Hepatocyte (in vitro differentiated cells): ENCODE data around the gene SMTN. TPM values are rescaled to one million over a fixed set of nuclear protein-coding genes. Genes with fewer than 3 reads are reported as not detected.

Experiments
- DNase-seq: peaks from one replicate; pipeline ENCODE4 v3.0.0-alpha.2; 2016; ENCODE audit warnings: low spot score
- H2AFZ ChIP-seq: fragments of 200-600 bp; sonication (generic); 2 replicates; pipeline ENCODE4 v1.6.0; 2016; ENCODE audit warnings: antibody characterized with exemption, mild to moderate bottlenecking
- H3K27ac ChIP-seq: fragments of 200-600 bp; sonication (generic); 2 replicates; pipeline ENCODE4 v1.5.1; 2016; ENCODE audit warnings: mild to moderate bottlenecking
- H3K27me3 ChIP-seq: fragments of 200-600 bp; sonication (generic); 2 replicates; pipeline ENCODE4 v1.6.1; 2016
- H3K36me3 ChIP-seq: fragments of 200-600 bp; sonication (generic); replicated peaks from 2 replicates; pipeline ENCODE4 v1.5.1; 2016; ENCODE audit warnings: low read depth; ENCODE audit not compliant: insufficient read depth
- H3K4me1 ChIP-seq: fragments of 200-600 bp; sonication (generic); 2 replicates; pipeline ENCODE4 v1.5.1; 2016; ENCODE audit warnings: mild to moderate bottlenecking, moderate library complexity; ENCODE audit not compliant: insufficient read depth
- H3K4me2 ChIP-seq: fragments of 200-600 bp; sonication (generic); 2 replicates; pipeline ENCODE4 v1.6.0; 2016
- H3K4me3 ChIP-seq: fragments of 200-600 bp; sonication (generic); 2 replicates; pipeline ENCODE4 v1.5.1; 2016; ENCODE audit warnings: mild to moderate bottlenecking
- H3K79me2 ChIP-seq: fragments of 200-600 bp; sonication (generic); 2 replicates; pipeline ENCODE4 v1.6.0; 2017; ENCODE audit warnings: mild to moderate bottlenecking
- H3K9me2 ChIP-seq: fragments of 200-600 bp; sonication (generic); replicated peaks from 2 replicates; pipeline ENCODE4 v1.6.0; 2017; ENCODE audit warnings: mild to moderate bottlenecking; ENCODE audit not compliant: insufficient read depth
- H3K9me3 ChIP-seq: fragments of 200-600 bp; sonication (generic); 2 replicates; pipeline ENCODE4 v1.5.1; 2016; ENCODE audit warnings: low read depth, mild to moderate bottlenecking
- H4K20me1 ChIP-seq: fragments of 200-600 bp; sonication (generic); 2 replicates; pipeline ENCODE4 v1.6.0; 2016; ENCODE audit warnings: mild to moderate bottlenecking; ENCODE audit not compliant: insufficient read depth, poor library complexity, severe bottlenecking
- EZH2 ChIP-seq: fragments of 200-600 bp; sonication (generic); IDR thresholded peaks from 2 replicates; pipeline ENCODE4 v1.6.1; 2016; ENCODE audit warnings: antibody characterized with exemption, mild to moderate bottlenecking, borderline replicate concordance
- EZH2phosphoT487 ChIP-seq: fragments of 200-600 bp; sonication (generic); IDR thresholded peaks from one replicate; pipeline ENCODE4 v1.6.1; 2018; ENCODE audit warnings: antibody characterized with exemption, mild to moderate bottlenecking, low read depth, moderate library complexity; ENCODE audit not compliant: unreplicated experiment, severe bottlenecking
- WGBS: methylation state at CpG from one replicate; pipeline ENCODE4 v1.1.6; 2016; ENCODE audit warnings: low lambda C conversion rate; ENCODE audit errors: missing lambda C conversion rate; 5-methylcytosine and 5-hydroxymethylcytosine counted together
- polyA plus RNA-seq: library from polyadenylated mRNA; unstranded; fragments of >200 nt; fragmentation: Nextera tagmentation; extraction: Ambion mirVana; gene quantifications from 2 replicates; pipeline ENCODE4 v1.2.1, GENCODE V29; 2016
- total RNA-seq: library from RNA; depleted of rRNA; stranded (reverse); fragments of >200 nt; gene quantifications from 2 replicates; pipeline ENCODE4 v1.2.3, GENCODE V29; 2014
- TF ChIP-seq, protein P1 (sequence below): fragments of 200-600 bp; sonication (generic); IDR thresholded peaks from 2 replicates; pipeline ENCODE4 v1.5.1; 2016; ENCODE audit warnings: antibody characterized with exemption, mild to moderate bottlenecking; ENCODE audit not compliant: poor library complexity

Gene SMTN
- total and polyA plus RNA-seq, 2 experiments from 2014 or later, result 64.7 to 88.7 TPM

DNA sequence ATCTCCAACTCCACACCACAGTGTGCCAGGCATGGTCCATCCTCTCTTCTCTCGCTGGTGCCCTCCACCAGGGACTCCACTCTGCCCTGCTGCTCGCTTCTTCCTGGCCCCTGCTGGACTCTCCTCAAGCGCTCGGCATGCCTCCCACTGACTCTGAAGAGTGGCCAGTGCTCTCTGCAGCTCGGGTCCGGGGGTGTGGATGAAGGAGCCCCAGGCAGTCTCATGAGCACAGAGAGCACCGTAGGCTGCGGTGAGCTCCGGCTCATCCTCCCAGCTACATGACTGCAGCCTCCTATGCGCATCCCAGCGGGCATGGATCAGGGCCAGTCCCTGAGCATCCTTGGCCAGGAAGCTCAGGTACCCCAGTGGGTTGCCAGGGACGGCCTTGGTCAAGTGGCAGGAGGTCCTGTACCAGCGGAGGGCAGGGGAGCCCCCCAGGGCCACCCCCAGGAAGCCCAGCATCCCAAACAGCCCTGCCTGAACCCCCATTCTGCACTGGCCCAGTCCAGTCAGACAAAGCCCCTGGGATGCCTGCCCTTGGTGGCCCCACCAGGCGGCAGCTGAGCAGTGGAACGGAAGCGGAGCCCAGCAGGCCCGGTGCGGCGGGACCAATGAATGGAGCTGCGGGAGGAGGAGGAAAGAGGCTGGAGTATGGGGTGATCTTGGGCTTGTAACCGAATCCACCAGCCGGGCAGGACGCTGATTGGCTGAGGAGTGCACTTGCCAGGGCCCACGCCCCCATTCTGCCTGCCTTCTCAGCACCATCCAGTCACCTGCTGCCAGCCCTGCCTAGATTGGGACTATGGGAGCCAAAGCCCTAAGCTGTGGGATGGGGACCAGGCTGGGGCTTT is 59.0 kb downstream of the SMTN start, which contains the start of gene PLA2G3:
PLA2G3 (minus strand) TSS at position 643 of the 851 bp plus-strand sequence; CDS start at position 489, 154 bp downstream.
- H3K4me2 ChIP-seq, result no peak within 1 kb of the TSS
- H4K20me1 ChIP-seq, result no peaks in the 10 kb centered on the region
- H3K9me2 ChIP-seq, result no peaks in the 10 kb centered on the region
- H3K27me3 ChIP-seq, result peaks cover 14% of the 10 kb centered on the region
- no peaks in the 10 kb centered on the region for H3K36me3 ChIP-seq
- no peak within 1 kb of the TSS for H3K27ac ChIP-seq
- H3K79me2 ChIP-seq, result no peaks in the 10 kb centered on the region
- 24% methylated on average over 24 of the region's 24 CpGs for WGBS
- no peaks in the 10 kb centered on the region for H3K9me3 ChIP-seq
- no peak within 1 kb of the TSS for H3K4me3 ChIP-seq
- TF ChIP-seq EZH2 (no peak), EZH2phosphoT487 (no peak)
- TF ChIP-seq, protein P1, sequence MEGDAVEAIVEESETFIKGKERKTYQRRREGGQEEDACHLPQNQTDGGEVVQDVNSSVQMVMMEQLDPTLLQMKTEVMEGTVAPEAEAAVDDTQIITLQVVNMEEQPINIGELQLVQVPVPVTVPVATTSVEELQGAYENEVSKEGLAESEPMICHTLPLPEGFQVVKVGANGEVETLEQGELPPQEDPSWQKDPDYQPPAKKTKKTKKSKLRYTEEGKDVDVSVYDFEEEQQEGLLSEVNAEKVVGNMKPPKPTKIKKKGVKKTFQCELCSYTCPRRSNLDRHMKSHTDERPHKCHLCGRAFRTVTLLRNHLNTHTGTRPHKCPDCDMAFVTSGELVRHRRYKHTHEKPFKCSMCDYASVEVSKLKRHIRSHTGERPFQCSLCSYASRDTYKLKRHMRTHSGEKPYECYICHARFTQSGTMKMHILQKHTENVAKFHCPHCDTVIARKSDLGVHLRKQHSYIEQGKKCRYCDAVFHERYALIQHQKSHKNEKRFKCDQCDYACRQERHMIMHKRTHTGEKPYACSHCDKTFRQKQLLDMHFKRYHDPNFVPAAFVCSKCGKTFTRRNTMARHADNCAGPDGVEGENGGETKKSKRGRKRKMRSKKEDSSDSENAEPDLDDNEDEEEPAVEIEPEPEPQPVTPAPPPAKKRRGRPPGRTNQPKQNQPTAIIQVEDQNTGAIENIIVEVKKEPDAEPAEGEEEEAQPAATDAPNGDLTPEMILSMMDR, result no peak
- H3K4me1 ChIP-seq, result no peaks in the 10 kb centered on the region
- H2AFZ ChIP-seq, result no peak within 1 kb of the TSS
- DNase-seq, result peak; percentile 34

DNA sequence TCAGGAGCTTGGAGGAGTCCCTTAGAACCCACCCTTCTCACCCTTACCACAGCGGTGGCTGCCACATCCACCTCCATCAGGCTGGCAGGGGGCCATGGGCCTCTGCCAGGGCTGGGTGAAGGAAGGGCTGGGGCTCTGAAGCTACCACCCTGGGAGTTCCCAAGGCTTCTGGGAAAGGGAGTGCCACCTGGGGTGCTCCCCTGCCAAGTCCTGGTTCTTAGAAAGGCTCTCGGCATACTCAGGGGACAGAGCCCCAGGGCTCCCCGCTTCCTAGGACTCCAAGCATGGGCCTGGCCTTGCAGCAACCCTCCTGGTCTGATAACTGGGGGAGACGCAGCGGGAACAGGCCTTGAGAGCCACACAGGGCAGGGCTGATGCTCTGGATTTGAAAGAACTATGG is 59.6 kb downstream of the SMTN start:
- no peaks in the 10 kb centered on the region for H3K9me2 ChIP-seq
- no peaks in the 10 kb centered on the region for H3K9me3 ChIP-seq
- peaks cover 14% of the 10 kb centered on the region for H3K27me3 ChIP-seq
- no peak for TF ChIP-seq EZH2phosphoT487
- TF ChIP-seq EZH2, result no peak
- TF ChIP-seq, protein P1, result no peak
- no peaks in the 10 kb centered on the region for H3K4me1 ChIP-seq
- H3K27ac ChIP-seq, result no peak overlapping the region
- no peak overlapping the region for H3K4me2 ChIP-seq
- no peaks in the 10 kb centered on the region for H4K20me1 ChIP-seq
- H3K4me3 ChIP-seq, result no peak overlapping the region
- WGBS, result 91% methylated on average over 5 of the region's 5 CpGs
- no peaks in the 10 kb centered on the region for H3K79me2 ChIP-seq
- DNase-seq, result no peak
- no peak overlapping the region for H2AFZ ChIP-seq
- H3K36me3 ChIP-seq, result no peaks in the 10 kb centered on the region

DNA sequence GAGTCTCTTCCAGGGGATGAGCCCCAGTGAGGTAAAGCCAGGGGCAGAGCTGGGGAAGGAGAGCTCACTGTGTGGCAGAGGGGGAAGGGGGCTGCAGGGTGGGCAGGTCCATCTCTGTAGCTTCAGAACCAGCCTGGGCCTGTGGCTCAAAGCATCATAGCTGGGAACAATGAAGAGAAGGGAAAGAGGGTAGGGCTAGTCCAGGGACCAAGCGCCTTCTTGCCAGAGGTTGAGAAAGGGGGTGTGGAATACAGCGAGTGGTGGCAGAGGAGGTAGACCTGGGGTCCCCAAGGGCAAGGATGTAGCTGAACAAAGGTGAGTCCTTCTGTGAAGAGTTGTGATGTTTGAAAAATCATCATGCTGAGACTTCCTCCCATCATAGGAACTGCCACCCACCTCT is 60.4 kb downstream of the SMTN start:
- 100% methylated on average over 2 of the region's 2 CpGs for WGBS
- no peak overlapping the region for H3K4me2 ChIP-seq
- H3K4me3 ChIP-seq, result no peak overlapping the region
- H3K27me3 ChIP-seq, result peaks cover 14% of the 10 kb centered on the region
- H3K36me3 ChIP-seq, result no peaks in the 10 kb centered on the region
- H3K27ac ChIP-seq, result no peak overlapping the region
- H3K4me1 ChIP-seq, result no peaks in the 10 kb centered on the region
- DNase-seq, result no peak
- no peak for TF ChIP-seq EZH2
- no peak for TF ChIP-seq EZH2phosphoT487
- TF ChIP-seq, protein P1, result no peak
- H2AFZ ChIP-seq, result no peak overlapping the region
- no peaks in the 10 kb centered on the region for H3K9me2 ChIP-seq
- no peaks in the 10 kb centered on the region for H3K79me2 ChIP-seq
- no peaks in the 10 kb centered on the region for H3K9me3 ChIP-seq
- no peaks in the 10 kb centered on the region for H4K20me1 ChIP-seq
